ENCODE measurements around the gene IRS1.

DNA sequence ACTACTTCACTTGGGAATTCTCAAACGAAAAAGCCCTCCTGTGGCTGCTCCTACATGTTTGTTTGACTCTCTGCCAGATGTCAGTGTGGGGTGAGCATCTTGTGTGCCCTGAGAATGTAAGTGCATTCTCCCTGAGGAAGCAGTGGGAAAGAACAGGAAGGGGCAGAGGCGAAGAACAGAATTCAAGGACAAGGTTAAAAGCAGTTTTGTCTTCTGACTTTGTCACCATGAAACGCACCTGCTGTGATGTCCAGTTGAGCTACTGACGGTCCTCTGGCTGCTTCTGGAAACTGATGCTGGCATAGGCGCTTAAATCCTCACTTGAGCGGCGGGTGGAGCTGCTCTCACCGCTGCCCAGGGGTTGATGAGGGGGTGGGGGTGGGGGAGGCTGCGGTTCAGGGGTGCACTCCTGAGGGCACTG, 4.9 kb downstream of the IRS1 start:
- TF ChIP-seq, protein P1, sequence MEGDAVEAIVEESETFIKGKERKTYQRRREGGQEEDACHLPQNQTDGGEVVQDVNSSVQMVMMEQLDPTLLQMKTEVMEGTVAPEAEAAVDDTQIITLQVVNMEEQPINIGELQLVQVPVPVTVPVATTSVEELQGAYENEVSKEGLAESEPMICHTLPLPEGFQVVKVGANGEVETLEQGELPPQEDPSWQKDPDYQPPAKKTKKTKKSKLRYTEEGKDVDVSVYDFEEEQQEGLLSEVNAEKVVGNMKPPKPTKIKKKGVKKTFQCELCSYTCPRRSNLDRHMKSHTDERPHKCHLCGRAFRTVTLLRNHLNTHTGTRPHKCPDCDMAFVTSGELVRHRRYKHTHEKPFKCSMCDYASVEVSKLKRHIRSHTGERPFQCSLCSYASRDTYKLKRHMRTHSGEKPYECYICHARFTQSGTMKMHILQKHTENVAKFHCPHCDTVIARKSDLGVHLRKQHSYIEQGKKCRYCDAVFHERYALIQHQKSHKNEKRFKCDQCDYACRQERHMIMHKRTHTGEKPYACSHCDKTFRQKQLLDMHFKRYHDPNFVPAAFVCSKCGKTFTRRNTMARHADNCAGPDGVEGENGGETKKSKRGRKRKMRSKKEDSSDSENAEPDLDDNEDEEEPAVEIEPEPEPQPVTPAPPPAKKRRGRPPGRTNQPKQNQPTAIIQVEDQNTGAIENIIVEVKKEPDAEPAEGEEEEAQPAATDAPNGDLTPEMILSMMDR (conservative IDR thresholded peaks at IDR 0.05; ENCODE audit: low read depth, low read length), result 0 out of 2 replicates have a peak, but pooled peaks have one; percentile 14
- TF ChIP-seq POLR2A (IDR thresholded peaks at IDR 0.05; ENCODE audit: low read depth, low read length) (no peak), CEBPB (IDR thresholded peaks at IDR 0.05; ENCODE audit: low read depth, low read length) (no peak), BHLHE40 (IDR thresholded peaks at IDR 0.05; ENCODE audit: low read depth, low read length) (no peak), RFX5 (IDR thresholded peaks at IDR 0.05; ENCODE audit: low read depth, low read length) (no peak), SMC3 (IDR thresholded peaks at IDR 0.05; ENCODE audit: low read depth, low read length) (peak; percentile 25; the same call in 1 of the 2 replicates), RAD21 (IDR thresholded peaks at IDR 0.05; ENCODE audit: low read length) (peak; percentile 42), MXI1 (IDR thresholded peaks at IDR 0.05; ENCODE audit: borderline replicate concordance, low read depth, low read length) (no peak), MAFK (IDR thresholded peaks at IDR 0.05; ENCODE audit: low read depth, low read length) (no peak), MAZ (IDR thresholded peaks at IDR 0.05; ENCODE audit: borderline replicate concordance, low read depth, low read length) (no peak), RCOR1 (IDR thresholded peaks at IDR 0.05; ENCODE audit: insufficient replicate concordance, low read length) (no peak), FOS (IDR thresholded peaks at IDR 0.05; ENCODE audit: low read depth, low read length) (no peak)
- TF ChIP-seq, protein P2, sequence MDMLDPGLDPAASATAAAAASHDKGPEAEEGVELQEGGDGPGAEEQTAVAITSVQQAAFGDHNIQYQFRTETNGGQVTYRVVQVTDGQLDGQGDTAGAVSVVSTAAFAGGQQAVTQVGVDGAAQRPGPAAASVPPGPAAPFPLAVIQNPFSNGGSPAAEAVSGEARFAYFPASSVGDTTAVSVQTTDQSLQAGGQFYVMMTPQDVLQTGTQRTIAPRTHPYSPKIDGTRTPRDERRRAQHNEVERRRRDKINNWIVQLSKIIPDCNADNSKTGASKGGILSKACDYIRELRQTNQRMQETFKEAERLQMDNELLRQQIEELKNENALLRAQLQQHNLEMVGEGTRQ (IDR thresholded peaks at IDR 0.05; ENCODE audit: low read depth, low read length), result no peak

Data from IMR-90 (cell line).